HUES6 (cell line): ENCODE measurements around the gene CC2D2A.

Source experiments
- H3K27ac ChIP-seq: 2 replicates; pipeline ENCODE4 v1.7.0; 2013; ENCODE audit warnings: low read depth, mild to moderate bottlenecking, low read length, inconsistent platforms
- H3K27me3 ChIP-seq: 2 replicates; pipeline ENCODE4 v1.6.1; 2013; ENCODE audit warnings: low read length; ENCODE audit not compliant: control insufficient read depth, insufficient read depth
- H3K36me3 ChIP-seq: 2 replicates; pipeline ENCODE4 v1.6.1; 2013; ENCODE audit warnings: low read length; ENCODE audit not compliant: control insufficient read depth, insufficient read depth
- H3K4me1 ChIP-seq: 2 replicates; pipeline ENCODE4 v1.6.1; 2013; ENCODE audit warnings: low read length; ENCODE audit not compliant: control insufficient read depth, insufficient read depth
- H3K4me3 ChIP-seq: 2 replicates; pipeline ENCODE4 v1.5.1; 2013; ENCODE audit warnings: low read depth, low read length
- H3K9ac ChIP-seq: one replicate; pipeline ENCODE4 v1.6.1; 2013; ENCODE audit warnings: mild to moderate bottlenecking, low read length
- H3K9me3 ChIP-seq: 2 replicates; pipeline ENCODE4 v1.6.1; 2013; ENCODE audit warnings: low read depth, low read length; ENCODE audit not compliant: control insufficient read depth, insufficient read depth

Gene CC2D2A

DNA sequence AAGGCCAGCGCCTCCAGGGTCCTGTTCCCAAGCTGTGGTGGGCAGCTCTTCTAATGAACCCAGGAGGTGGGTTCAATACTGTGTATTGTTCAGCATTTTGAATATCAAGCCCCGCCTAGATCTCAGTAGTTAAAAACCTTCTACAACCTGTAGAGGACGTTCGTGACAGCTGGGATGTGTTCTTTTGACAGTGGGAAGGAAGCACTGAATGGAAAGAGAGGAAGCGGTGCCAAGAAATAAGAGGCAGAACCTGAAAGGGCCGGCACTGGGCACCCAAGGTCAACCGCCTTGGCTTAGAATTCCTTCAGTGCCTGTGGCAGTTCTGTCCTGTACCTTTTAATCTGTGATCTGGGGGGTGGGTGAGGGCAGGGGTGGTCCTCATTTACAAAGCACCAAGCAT lies 73.1 kb downstream of the CC2D2A start:
- no peak overlapping the region for H3K9ac ChIP-seq
- no peak overlapping the region for H3K4me3 ChIP-seq
- H3K4me1 ChIP-seq: peaks cover 21% of the 10 kb centered on the region
- H3K27ac ChIP-seq: peak overlapping the region; percentile 57; the same call in 1 of the 2 replicates
- peaks cover 6% of the 10 kb centered on the region for H3K36me3 ChIP-seq
- no peaks in the 10 kb centered on the region for H3K9me3 ChIP-seq
- H3K27me3 ChIP-seq: no peaks in the 10 kb centered on the region

- Histone ChIP-seq H3K9ac (no peak overlapping the region), H3K9me3 (no peaks in the 10 kb centered on the region), H3K27me3 (no peaks in the 10 kb centered on the region), H3K4me1 (peaks cover 21% of the 10 kb centered on the region), H3K4me3 (no peak overlapping the region), H3K27ac (peak overlapping the region; percentile 57; the same call in 1 of the 2 replicates), H3K36me3 (no peaks in the 10 kb centered on the region)
These were observed 74.0 kb downstream of the CC2D2A start for GRCh38 chr4:15543537-15544247.

DNA sequence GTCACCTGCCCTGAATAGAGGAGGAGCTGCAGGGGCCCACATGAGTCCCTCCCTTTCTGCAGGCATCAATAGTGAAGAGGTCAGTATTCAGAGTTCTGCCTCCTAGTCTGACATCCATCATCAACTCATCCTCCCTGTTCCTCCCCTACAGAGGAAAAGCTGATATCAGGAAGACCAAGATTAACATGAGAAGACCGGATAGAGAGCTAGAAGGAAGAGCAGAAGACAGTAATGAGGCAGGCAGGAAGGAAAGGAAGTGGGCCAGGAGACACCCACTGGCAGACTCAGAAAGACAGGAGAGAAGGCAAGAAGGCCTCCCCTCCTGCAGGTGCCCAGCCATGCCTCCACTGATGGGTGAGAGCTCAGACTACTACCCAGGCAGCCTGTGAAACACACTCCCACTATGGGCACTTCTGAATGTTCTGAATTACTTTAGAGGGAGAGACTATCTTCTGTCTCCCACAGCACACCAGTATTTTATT lies 74.6 kb downstream of the CC2D2A start:
- no peaks in the 10 kb centered on the region for H3K36me3 ChIP-seq
- H3K9me3 ChIP-seq: no peaks in the 10 kb centered on the region
- H3K27ac ChIP-seq: no peak overlapping the region
- peaks cover 21% of the 10 kb centered on the region for H3K4me1 ChIP-seq
- H3K9ac ChIP-seq: no peak overlapping the region
- H3K4me3 ChIP-seq: no peak overlapping the region
- no peaks in the 10 kb centered on the region for H3K27me3 ChIP-seq

GRCh38 chr4:15545371-15545770 lies 75.7 kb downstream of the CC2D2A start:
- Histone ChIP-seq H3K9me3 (no peaks in the 10 kb centered on the region), H3K9ac (no peak overlapping the region), H3K36me3 (no peaks in the 10 kb centered on the region), H3K27me3 (no peaks in the 10 kb centered on the region), H3K27ac (no peak overlapping the region), H3K4me3 (no peak overlapping the region), H3K4me1 (peaks cover 21% of the 10 kb centered on the region)

DNA sequence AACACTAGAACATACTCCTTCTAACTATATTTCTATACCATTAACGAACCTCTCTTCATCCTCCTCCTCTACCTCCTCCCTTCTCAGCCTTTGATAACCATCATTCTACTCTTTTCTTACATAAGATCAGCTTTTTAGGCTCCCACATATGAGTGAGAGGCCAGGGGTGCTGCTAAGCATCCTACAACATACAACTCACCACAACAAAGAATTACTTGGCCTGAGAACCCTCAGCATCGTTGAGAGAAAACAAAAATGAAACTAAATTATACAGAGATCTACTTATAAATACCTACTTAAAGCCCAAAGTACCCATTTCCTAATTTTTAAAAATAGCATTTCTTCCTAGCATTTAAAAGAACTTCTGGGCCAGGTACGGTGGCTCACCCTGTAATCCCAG lies 77.7 kb downstream of the CC2D2A start:
- H3K4me3 ChIP-seq: no peak overlapping the region

DNA sequence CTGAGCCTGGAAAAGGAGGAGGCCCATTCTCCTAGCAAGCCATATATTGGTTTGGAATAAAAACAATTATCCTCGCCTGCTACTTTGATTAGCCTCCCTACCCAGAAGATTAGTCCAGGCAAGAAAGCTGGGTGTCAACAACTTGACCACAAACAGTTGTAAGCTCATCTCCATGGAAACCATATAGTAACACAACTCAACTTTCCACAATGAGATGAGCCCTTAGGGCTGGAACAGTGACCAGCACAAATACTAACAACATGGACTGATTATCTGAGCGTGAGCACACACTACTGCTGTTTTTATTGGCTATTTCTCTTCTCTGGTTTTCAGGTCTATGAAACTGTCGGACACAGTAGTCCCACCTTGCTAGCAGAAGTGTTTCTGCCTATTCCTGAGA lies 80.8 kb downstream of the CC2D2A start:
- H3K4me3 ChIP-seq: no peak overlapping the region
- H3K36me3 ChIP-seq: peaks cover 9% of the 10 kb centered on the region; the same call in 1 of the 2 replicates

More for the DNA sequence above, 77.7 kb downstream of the CC2D2A start:
- H3K36me3 ChIP-seq: no peaks in the 10 kb centered on the region
- H3K9ac ChIP-seq: no peak overlapping the region
- no peaks in the 10 kb centered on the region for H3K9me3 ChIP-seq
- no peaks in the 10 kb centered on the region for H3K27me3 ChIP-seq
- H3K27ac ChIP-seq: no peak overlapping the region
- H3K4me1 ChIP-seq: peaks cover 21% of the 10 kb centered on the region

GRCh38 chr4:15551740-15552446 lies 82.2 kb downstream of the CC2D2A start:
- Histone ChIP-seq H3K9ac (no peak overlapping the region), H3K4me3 (no peak overlapping the region), H3K27me3 (no peaks in the 10 kb centered on the region), H3K36me3 (peaks cover 14% of the 10 kb centered on the region; the same call in 1 of the 2 replicates), H3K4me1 (peaks cover 4% of the 10 kb centered on the region; the same call in 1 of the 2 replicates), H3K9me3 (no peaks in the 10 kb centered on the region), H3K27ac (no peak overlapping the region)

More for the DNA sequence above, 80.8 kb downstream of the CC2D2A start:
- Histone ChIP-seq H3K27ac (no peak overlapping the region), H3K9me3 (no peaks in the 10 kb centered on the region), H3K4me1 (peaks cover 4% of the 10 kb centered on the region; the same call in 1 of the 2 replicates), H3K27me3 (no peaks in the 10 kb centered on the region), H3K9ac (no peak overlapping the region)

DNA sequence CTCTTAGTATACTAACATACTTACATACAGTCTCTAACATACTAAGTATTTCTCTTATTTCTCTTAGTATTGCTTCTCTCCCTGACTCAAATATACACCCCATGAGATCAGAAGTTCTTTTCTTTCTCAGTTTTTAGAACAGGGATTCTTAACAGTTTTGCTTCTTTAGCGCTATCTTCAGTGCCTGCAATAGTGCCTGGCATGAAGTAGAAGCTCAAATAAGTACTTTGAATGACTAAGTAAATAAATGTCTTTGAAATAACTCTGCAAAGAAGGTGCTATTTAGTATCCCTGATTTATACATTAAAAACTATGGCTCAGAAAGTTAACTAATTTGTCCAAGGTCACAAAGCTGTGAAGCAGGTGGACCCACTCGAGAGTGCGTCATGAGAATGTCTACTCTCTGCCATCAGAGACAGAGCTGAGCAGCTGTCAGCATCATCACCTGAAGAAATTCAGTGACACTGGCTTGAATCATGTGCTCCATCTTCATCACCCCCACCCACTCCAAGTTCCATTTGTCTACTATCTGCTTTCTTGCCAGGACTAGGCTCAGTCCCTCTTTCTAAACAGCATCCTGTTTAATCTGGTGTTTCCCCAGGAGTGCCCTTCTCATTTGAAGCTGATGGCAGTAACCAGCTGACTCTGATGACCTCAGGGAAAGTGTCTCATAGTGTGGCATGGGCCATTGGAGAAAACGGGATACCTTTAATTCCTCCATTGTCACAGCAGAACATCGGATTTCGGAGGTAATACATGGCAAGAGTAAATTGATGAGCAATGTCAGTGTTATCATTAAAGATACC lies 83.1 kb downstream of the CC2D2A start:
- no peaks in the 10 kb centered on the region for H3K9me3 ChIP-seq
- H3K4me1 ChIP-seq: peaks cover 4% of the 10 kb centered on the region; the same call in 1 of the 2 replicates
- H3K27ac ChIP-seq: no peak overlapping the region
- no peaks in the 10 kb centered on the region for H3K27me3 ChIP-seq
- H3K36me3 ChIP-seq: peaks cover 14% of the 10 kb centered on the region; the same call in 1 of the 2 replicates
- H3K9ac ChIP-seq: no peak overlapping the region
- no peak overlapping the region for H3K4me3 ChIP-seq

DNA sequence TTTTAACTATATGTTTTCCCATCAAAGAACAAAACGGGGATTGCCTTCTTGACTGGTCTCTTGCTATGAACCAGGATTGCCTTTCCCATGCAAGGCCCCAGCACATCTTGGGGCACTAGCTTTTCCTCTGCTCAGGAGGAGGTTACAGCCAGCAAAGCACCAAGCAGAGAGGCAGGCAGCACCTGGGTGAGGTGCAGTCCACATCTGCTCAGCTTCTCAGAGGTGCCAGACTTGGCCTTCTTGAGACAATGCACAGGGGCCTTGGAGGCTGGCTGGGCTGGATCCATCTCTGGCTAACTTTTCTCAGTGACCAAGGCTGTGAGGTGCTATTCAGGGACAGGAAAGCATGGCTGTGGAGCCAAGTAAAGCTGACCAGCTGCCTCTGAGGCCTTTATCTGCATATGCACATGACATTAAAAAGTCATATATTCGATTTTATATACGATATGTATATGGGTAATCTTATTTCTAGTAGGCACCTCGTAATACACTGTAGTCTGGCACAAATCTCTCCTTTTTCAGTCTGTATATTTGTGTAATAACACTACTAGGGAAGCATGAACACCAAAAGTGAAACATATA lies 86.9 kb downstream of the CC2D2A start:
- no peak overlapping the region for H3K9ac ChIP-seq
- H3K9me3 ChIP-seq: no peaks in the 10 kb centered on the region
- peaks cover 14% of the 10 kb centered on the region; the same call in 1 of the 2 replicates for H3K36me3 ChIP-seq
- no peak overlapping the region for H3K4me3 ChIP-seq
- H3K4me1 ChIP-seq: peaks cover 4% of the 10 kb centered on the region; the same call in 1 of the 2 replicates
- H3K27me3 ChIP-seq: no peaks in the 10 kb centered on the region
- H3K27ac ChIP-seq: no peak overlapping the region

DNA sequence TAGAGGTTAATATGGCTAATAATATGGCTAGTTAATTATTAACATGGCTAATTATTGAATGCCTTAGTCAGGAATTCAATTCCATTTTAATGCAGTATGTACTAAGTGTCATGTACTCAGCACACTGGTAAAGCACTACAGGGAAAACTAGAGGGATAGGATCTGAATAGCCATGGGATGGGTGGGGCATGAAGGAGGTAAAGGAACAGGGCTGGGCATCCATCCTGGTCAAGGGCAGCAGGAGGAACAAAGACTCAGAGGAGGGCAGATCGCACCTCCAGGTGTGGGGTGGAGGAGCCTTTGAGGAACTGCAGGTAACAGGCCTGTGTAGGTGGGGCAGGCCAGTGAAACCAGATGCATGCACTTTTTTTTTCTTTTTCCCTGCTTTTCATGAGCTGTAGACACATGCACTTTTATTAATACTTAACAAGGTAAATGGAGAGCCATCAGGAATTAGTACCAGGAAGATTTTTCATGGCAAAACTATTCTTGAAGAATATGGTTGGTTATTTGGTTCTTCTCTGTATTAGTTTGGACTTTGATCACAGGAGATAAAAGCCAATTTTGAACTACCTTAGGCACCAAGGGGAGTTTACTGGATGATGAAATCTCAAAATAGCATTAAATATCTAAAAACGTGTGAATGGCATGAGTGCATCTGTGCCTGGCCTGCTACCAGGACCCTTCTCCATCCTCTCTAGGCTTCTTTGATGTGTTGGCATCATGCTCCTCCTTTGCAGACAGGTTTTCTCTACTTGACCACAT lies 88.3 kb downstream of the CC2D2A start:
- Histone ChIP-seq H3K27me3 (no peaks in the 10 kb centered on the region), H3K4me3 (no peak overlapping the region), H3K27ac (no peak overlapping the region), H3K9ac (no peak overlapping the region), H3K36me3 (peaks cover 14% of the 10 kb centered on the region; the same call in 1 of the 2 replicates), H3K9me3 (no peaks in the 10 kb centered on the region), H3K4me1 (peaks cover 4% of the 10 kb centered on the region; the same call in 1 of the 2 replicates)
